B cell (primary cell): ENCODE measurements around the gene PPM1M.
"Not testable (repeated sequence)": the region's sequence is repeated elsewhere in the genome, so short reads cannot be mapped to it uniquely, and the experiment has no call there.

Source experiments
- EZH2 ChIP-seq: IDR thresholded peaks from 2 replicates; pipeline ENCODE4 v1.6.1; 2012; ENCODE audit warnings: borderline replicate concordance, low read depth, mild to moderate bottlenecking, moderate library complexity, low read length; ENCODE audit not compliant: insufficient read depth, poor library complexity, severe bottlenecking
- TF ChIP-seq, protein P1 (sequence below): fragments of 200-600 bp; IDR thresholded peaks from one replicate; pipeline ENCODE4 v1.8.0; 2022; ENCODE audit warnings: antibody characterized with exemption, mild to moderate bottlenecking

DNA sequence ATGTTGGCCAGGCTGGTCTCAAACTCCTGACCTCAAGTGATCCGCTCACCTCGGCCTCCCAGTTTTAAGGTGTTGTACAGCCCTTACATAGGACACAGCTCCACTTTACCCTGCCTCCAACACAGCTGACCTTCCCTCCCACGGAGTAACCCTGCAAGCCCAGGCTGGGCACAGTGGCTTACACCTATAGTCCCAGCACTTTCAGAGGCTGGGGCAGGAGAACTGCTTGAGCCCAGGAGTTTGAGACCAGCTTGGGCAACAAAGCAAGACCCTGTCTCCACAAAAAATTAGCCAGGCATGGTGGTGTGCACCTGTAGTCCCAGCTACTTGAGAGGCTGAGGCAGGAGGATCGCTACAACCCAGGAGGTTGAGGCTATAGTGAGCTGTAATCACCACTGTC lies 38.5 kb downstream of the PPM1M start:
- TF ChIP-seq, protein P1, sequence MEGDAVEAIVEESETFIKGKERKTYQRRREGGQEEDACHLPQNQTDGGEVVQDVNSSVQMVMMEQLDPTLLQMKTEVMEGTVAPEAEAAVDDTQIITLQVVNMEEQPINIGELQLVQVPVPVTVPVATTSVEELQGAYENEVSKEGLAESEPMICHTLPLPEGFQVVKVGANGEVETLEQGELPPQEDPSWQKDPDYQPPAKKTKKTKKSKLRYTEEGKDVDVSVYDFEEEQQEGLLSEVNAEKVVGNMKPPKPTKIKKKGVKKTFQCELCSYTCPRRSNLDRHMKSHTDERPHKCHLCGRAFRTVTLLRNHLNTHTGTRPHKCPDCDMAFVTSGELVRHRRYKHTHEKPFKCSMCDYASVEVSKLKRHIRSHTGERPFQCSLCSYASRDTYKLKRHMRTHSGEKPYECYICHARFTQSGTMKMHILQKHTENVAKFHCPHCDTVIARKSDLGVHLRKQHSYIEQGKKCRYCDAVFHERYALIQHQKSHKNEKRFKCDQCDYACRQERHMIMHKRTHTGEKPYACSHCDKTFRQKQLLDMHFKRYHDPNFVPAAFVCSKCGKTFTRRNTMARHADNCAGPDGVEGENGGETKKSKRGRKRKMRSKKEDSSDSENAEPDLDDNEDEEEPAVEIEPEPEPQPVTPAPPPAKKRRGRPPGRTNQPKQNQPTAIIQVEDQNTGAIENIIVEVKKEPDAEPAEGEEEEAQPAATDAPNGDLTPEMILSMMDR = not testable (repeated sequence)
- not testable (repeated sequence) for TF ChIP-seq EZH2
